H1 (cell line): ENCODE results near the gene PFDN1. TPM values are rescaled to one million over a fixed set of nuclear protein-coding genes. Genes with fewer than 3 reads are reported as not detected.

Source experiments
- CTCF ChIA-PET: fragments of 300-600 bp; sonication (Branson Sonifier 250); formaldehyde crosslinking; loops from one replicate; lab custom pipeline; 2021; ENCODE audit not compliant: partially characterized antibody; lab: Charles Lee
- POLR2A ChIA-PET: fragments of 300-600 bp; sonication (Branson Sonifier 250); formaldehyde crosslinking; loops from one replicate; lab custom pipeline; 2021; ENCODE audit warnings: inconsistent platforms; ENCODE audit not compliant: partially characterized antibody; lab: Charles Lee
- DNase-seq, 2 experiments: peaks; one replicate each; pipeline versions ENCODE4 v3.0.0 to v3.0.0-alpha.2; 2010 to 2022; ENCODE audit warnings: low spot score in 2 of 2, low read depth in 1 of 2, mixed read lengths in 1 of 2
- FAIRE-seq: peaks from 2 replicates; lab custom pipeline; 2011; peaks lifted over from hg19 to GRCh38; lab: Jason Lieb, UNC
- H2AFZ ChIP-seq: 2 replicates; pipeline ENCODE4 v1.8.1; 2012; ENCODE audit warnings: low read length, inconsistent platforms
- H2AK5ac ChIP-seq: 2 replicates; pipeline ENCODE4 v1.6.1; 2013; ENCODE audit warnings: low read depth, low read length
- H2BK120ac ChIP-seq: replicated peaks from 2 replicates; pipeline ENCODE3; 2013; ENCODE audit warnings: low read depth, low read length, inconsistent platforms
- H2BK12ac ChIP-seq: 2 replicates; pipeline ENCODE4 v1.6.1; 2013; ENCODE audit warnings: low read depth, low read length
- H2BK15ac ChIP-seq: 2 replicates; pipeline ENCODE4 v1.6.1; 2013; ENCODE audit warnings: low read length
- H2BK20ac ChIP-seq: 2 replicates; pipeline ENCODE4 v1.6.1; 2013; ENCODE audit warnings: low read length
- H2BK5ac ChIP-seq: 2 replicates; pipeline ENCODE4 v1.6.1; 2013; ENCODE audit warnings: low read depth, low read length
- H3K14ac ChIP-seq: 2 replicates; pipeline ENCODE4 v1.6.1; 2013; ENCODE audit warnings: inconsistent platforms; ENCODE audit not compliant: insufficient read length
- H3K18ac ChIP-seq: 2 replicates; pipeline ENCODE4 v1.6.1; 2013; ENCODE audit warnings: low read length; ENCODE audit errors: extremely low read depth
- H3K23ac ChIP-seq: 2 replicates; pipeline ENCODE4 v1.6.1; 2013; ENCODE audit warnings: inconsistent platforms; ENCODE audit not compliant: insufficient read length
- H3K23me2 ChIP-seq: 2 replicates; pipeline ENCODE4 v1.6.1; 2013; ENCODE audit warnings: low read depth, low read length
- H3K27ac ChIP-seq: 2 replicates; pipeline ENCODE4 v1.6.1; 2011; ENCODE audit warnings: low read depth, low read length, inconsistent platforms
- H3K27me3 ChIP-seq, 4 experiments: replicated peaks in 1 of 4; 1 replicate in 1 of 4; 2 replicates in 3 of 4; pipeline versions ENCODE4 v1.6.1 to v1.8.1; 2011 to 2013; ENCODE audit warnings: low read length in 3 of 4, mild to moderate bottlenecking in 3 of 4, inconsistent platforms in 2 of 4, mixed read lengths in 2 of 4, moderate library complexity in 1 of 4; ENCODE audit not compliant: control insufficient read depth in 3 of 4, insufficient read depth in 3 of 4; ENCODE audit errors: extremely low read depth in 1 of 4
- H3K36me3 ChIP-seq, 4 experiments: 2 replicates each; pipeline versions ENCODE4 v1.6.1 to v1.8.1; 2011 to 2013; ENCODE audit warnings: mild to moderate bottlenecking in 4 of 4, low read length in 3 of 4, moderate library complexity in 2 of 4, control low read depth in 1 of 4, inconsistent platforms in 1 of 4; ENCODE audit not compliant: insufficient read depth in 4 of 4, control insufficient read depth in 2 of 4
- H3K4ac ChIP-seq: replicated peaks from 2 replicates; pipeline ENCODE3; 2013; ENCODE audit warnings: low read length, low read depth, mixed read lengths, inconsistent platforms; ENCODE audit not compliant: insufficient read length
- H3K4me1 ChIP-seq, 4 experiments: replicated peaks in 1 of 4; 1 replicate in 1 of 4; 2 replicates in 3 of 4; pipeline versions ENCODE4 v1.6.1 to v1.8.1; 2011 to 2013; ENCODE audit warnings: low read length in 3 of 4, inconsistent platforms in 2 of 4, mixed read lengths in 1 of 4; ENCODE audit not compliant: insufficient read depth in 4 of 4, control insufficient read depth in 3 of 4
- H3K4me2 ChIP-seq, 2 experiments: 2 replicates each; pipeline versions ENCODE4 v1.6.1 to v1.8.1; 2011 to 2013; ENCODE audit warnings: low read depth in 2 of 2, low read length in 2 of 2, control low read depth in 1 of 2, inconsistent platforms in 1 of 2, mild to moderate bottlenecking in 1 of 2; ENCODE audit not compliant: insufficient read depth in 1 of 2
- H3K4me3 ChIP-seq, 4 experiments: fragments of 200-600, 300-600 bp in 1 of 4; sonication (generic), shearing (Covaris generic), sonication (Bioruptor Twin) in 1 of 4; 2 replicates each; pipeline versions ENCODE4 v1.5.1 to v1.8.1; 2011 to 2016; ENCODE audit warnings: low read length in 4 of 4, low read depth in 3 of 4, control low read depth in 2 of 4, inconsistent platforms in 2 of 4, mild to moderate bottlenecking in 2 of 4, mixed read lengths in 1 of 4, moderate library complexity in 1 of 4; ENCODE audit not compliant: insufficient read depth in 2 of 4; ENCODE audit errors: extremely low read depth in 1 of 4
- H3K56ac ChIP-seq: replicated peaks from 2 replicates; pipeline ENCODE3; 2013; ENCODE audit warnings: low read depth, mild to moderate bottlenecking, mixed read lengths, low read length, inconsistent platforms; ENCODE audit not compliant: insufficient read length
- H3K79me1 ChIP-seq: 2 replicates; pipeline ENCODE4 v1.6.1; 2013; ENCODE audit warnings: low read depth, low read length, control low read depth
- H3K79me2 ChIP-seq, 2 experiments: 2 replicates each; pipeline versions ENCODE4 v1.6.1 to v1.8.1; 2012 to 2013; ENCODE audit warnings: low read length in 2 of 2, mild to moderate bottlenecking in 2 of 2, inconsistent platforms in 1 of 2; ENCODE audit not compliant: insufficient read depth in 2 of 2, control insufficient read depth in 1 of 2
- H3K9ac ChIP-seq, 4 experiments: replicated peaks in 1 of 4; 1 replicate in 1 of 4; 2 replicates in 3 of 4; pipeline versions ENCODE4 v1.6.1 to v1.8.1; 2011 to 2013; ENCODE audit warnings: low read depth in 3 of 4, low read length in 3 of 4, control low read depth in 2 of 4, mild to moderate bottlenecking in 2 of 4, moderate library complexity in 2 of 4, inconsistent platforms in 1 of 4; ENCODE audit errors: extremely low read depth in 1 of 4
- H3K9me3 ChIP-seq, 2 experiments: 2 replicates each; pipeline versions ENCODE4 v1.6.1 to v1.8.1; 2012 to 2013; ENCODE audit warnings: mild to moderate bottlenecking in 2 of 2, moderate library complexity in 2 of 2, control low read depth in 1 of 2, inconsistent platforms in 1 of 2, low read depth in 1 of 2, low read length in 1 of 2, mixed read lengths in 1 of 2; ENCODE audit not compliant: insufficient read depth in 2 of 2
- H4K20me1 ChIP-seq, 2 experiments: replicated peaks in 1 of 2; 2 replicates each; pipeline versions ENCODE3 to v1.8.1; 2011 to 2013; ENCODE audit warnings: inconsistent platforms in 2 of 2, low read length in 2 of 2, mild to moderate bottlenecking in 1 of 2; ENCODE audit not compliant: insufficient read depth in 2 of 2, control insufficient read depth in 1 of 2
- H4K5ac ChIP-seq: 2 replicates; pipeline ENCODE4 v1.6.1; 2013; ENCODE audit warnings: low read length, low read depth, mixed read lengths, inconsistent platforms; ENCODE audit not compliant: insufficient read length
- H4K8ac ChIP-seq: 2 replicates; pipeline ENCODE4 v1.8.0; 2013; ENCODE audit warnings: mild to moderate bottlenecking, moderate library complexity, low read length, inconsistent platforms; ENCODE audit not compliant: insufficient read depth; ENCODE audit errors: extremely low read depth
- H4K91ac ChIP-seq: replicated peaks from 2 replicates; pipeline ENCODE3; 2013; ENCODE audit warnings: low read length, mixed read lengths, inconsistent platforms; ENCODE audit not compliant: insufficient read length
- ATF3 ChIP-seq: IDR thresholded peaks from 2 replicates; pipeline ENCODE4 v1.6.1; 2011; ENCODE audit warnings: low read depth, mild to moderate bottlenecking, low read length; ENCODE audit not compliant: insufficient read depth
- BRCA1 ChIP-seq: IDR thresholded peaks from 2 replicates; pipeline ENCODE4 v1.6.1; 2012; ENCODE audit warnings: low read depth, low read length, improper control_type of control experiment
- CHD2 ChIP-seq: IDR thresholded peaks from 2 replicates; pipeline ENCODE4 v1.6.1; 2012; ENCODE audit warnings: low read length, improper control_type of control experiment
- MAFK ChIP-seq: IDR thresholded peaks from 2 replicates; pipeline ENCODE4 v1.6.1; 2012; ENCODE audit warnings: low read depth, mild to moderate bottlenecking, improper control_type of control experiment, low read length
- NANOG ChIP-seq: IDR thresholded peaks from 2 replicates; pipeline ENCODE4 v1.6.1; 2011; ENCODE audit warnings: low read length, low read depth, mild to moderate bottlenecking, inconsistent platforms; ENCODE audit not compliant: insufficient read depth, poor library complexity, severe bottlenecking
- NRF1 ChIP-seq: IDR thresholded peaks from 2 replicates; pipeline ENCODE4 v1.6.1; 2011; ENCODE audit warnings: mild to moderate bottlenecking, low read depth, low read length, improper control_type of control experiment
- POLR2AphosphoS5 ChIP-seq: IDR thresholded peaks from 2 replicates; pipeline ENCODE4 v1.6.1; 2011; ENCODE audit warnings: low read depth, low read length
- SUZ12 ChIP-seq: fragments of 200-600 bp; sonication (generic); IDR thresholded peaks from 2 replicates; pipeline ENCODE4 v1.6.1; 2012; ENCODE audit warnings: mild to moderate bottlenecking, inconsistent platforms, low read length, moderate library complexity, mixed read lengths
- TBP ChIP-seq: IDR thresholded peaks from 2 replicates; pipeline ENCODE4 v1.6.1; 2011; ENCODE audit warnings: low read depth, low read length, improper control_type of control experiment
- USF2 ChIP-seq: IDR thresholded peaks from 2 replicates; pipeline ENCODE4 v1.6.1; 2011; ENCODE audit warnings: low read length, improper control_type of control experiment
- ZNF274 ChIP-seq: IDR thresholded peaks from 2 replicates; pipeline ENCODE4 v1.7.0; 2012; ENCODE audit warnings: low read length, borderline replicate concordance; ENCODE audit errors: extremely low read depth
- WGBS, 2 experiments: shearing (Covaris generic) in 1 of 2; methylation state at CpG; one replicate each; pipeline versions ENCODE4 v1.1.6 to v1.1.7; 2013 to 2015; ENCODE audit warnings: low lambda C conversion rate in 2 of 2, mixed read lengths in 2 of 2, inconsistent platforms in 1 of 2, low coverage in 1 of 2, missing lambda C conversion rate in 1 of 2; ENCODE audit not compliant: insufficient replicate concordance in 2 of 2, insufficient coverage in 1 of 2, insufficient read length in 1 of 2; ENCODE audit errors: extremely low coverage in 1 of 2, missing lambda C conversion rate in 1 of 2; 5-methylcytosine and 5-hydroxymethylcytosine counted together
- polyA plus RNA-seq, 7 experiments: library from polyadenylated mRNA; depleted of rRNA in 3 of 7; stranded (reverse) in 5 of 7; unstranded in 2 of 7; fragments of >200 nt in 5 of 7; fragments of 200-250 nt in 2 of 7; gene quantifications; 1 replicate in 5 of 7; 2 replicates in 1 of 7; 4 replicates in 1 of 7; pipeline versions ENCODE4 v1.2.1 to v1.2.3, GENCODE V29; 2011 to 2013; ENCODE audit warnings: missing spikeins in 2 of 7, mixed read lengths in 2 of 7
- total RNA-seq: library from RNA; stranded (reverse); fragmentation: NEBNext Ultra II Directional; extraction: Animal tissue kit (Norgen Biotek cat#: 25700); gene quantifications from 2 replicates; pipeline ENCODE4 v1.2.1, GENCODE V29; 2021
- TF ChIP-seq, protein P1 (sequence below): IDR thresholded peaks from 2 replicates; pipeline ENCODE4 v1.6.1; 2012; ENCODE audit warnings: inconsistent platforms

Gene PFDN1
- total and polyA plus RNA-seq, 2 of the 8 experiments (the other 6 are each of a cell fraction or from before 2014, with no cell fraction given): 53.0 to 89.6 TPM

GRCh38 chr5:140324617-140325241 lies 21.8 kb upstream of the PFDN1 start:
- 90% methylated on average over 1 of the region's 1 CpG; no CpG with 5 or more reads in 1 of the 2 experiments for WGBS, 2 experiments
- Histone ChIP-seq H4K8ac (no peak overlapping the region), H3K56ac (no peak overlapping the region), H4K91ac (no peak overlapping the region), H2BK20ac (no peak overlapping the region), H2BK120ac (no peak overlapping the region), H4K20me1 (no peaks in the 10 kb centered on the region), H2BK12ac (no peak overlapping the region), H4K5ac (no peak overlapping the region), H2AK5ac (no peak overlapping the region), H3K4me1 (peaks cover 0 to 5% (median 0%) of the 10 kb centered on the region in 4 experiments; a peak in 3 of 7 replicates), H3K4me3 (no peak overlapping the region), H3K4me2 (no peak overlapping the region), H3K23me2 (no peaks in the 10 kb centered on the region), H2BK15ac (no peak overlapping the region), H3K18ac (no peak overlapping the region), H3K4ac (no peak overlapping the region), H3K27ac (no peak overlapping the region), H3K14ac (no peak overlapping the region), H3K36me3 (no peaks in the 10 kb centered on the region), H3K79me1 (no peaks in the 10 kb centered on the region), H3K23ac (no peak overlapping the region), H3K9ac (no peak overlapping the region), H3K79me2 (no peaks in the 10 kb centered on the region), H2AFZ (no peak overlapping the region), H3K27me3 (no peaks in the 10 kb centered on the region), H2BK5ac (no peak overlapping the region), H3K9me3 (no peaks in the 10 kb centered on the region)
- FAIRE-seq: no peak
- CTCF ChIA-PET: interaction anchor here (0.8 to 14.2 kb wide), 5 partner anchors 13 to 82 kb away, joined by 3 to 102 read pairs (median 5); partner anchors contain the start of gene HBEGF
- POLR2A ChIA-PET: interaction anchor here (2.8 kb wide), 1 partner anchor 21 kb away, joined by 13 read pairs; the partner anchor contains the start of gene HBEGF
- DNase-seq: no peak
- TF ChIP-seq, protein P1, sequence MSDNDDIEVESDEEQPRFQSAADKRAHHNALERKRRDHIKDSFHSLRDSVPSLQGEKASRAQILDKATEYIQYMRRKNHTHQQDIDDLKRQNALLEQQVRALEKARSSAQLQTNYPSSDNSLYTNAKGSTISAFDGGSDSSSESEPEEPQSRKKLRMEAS: no peak
- TF ChIP-seq ZNF274 (no peak), MAFK (no peak), POLR2AphosphoS5 (no peak), TBP (no peak), NRF1 (no peak), USF2 (no peak), NANOG (no peak), ATF3 (no peak), BRCA1 (no peak), CHD2 (no peak), SUZ12 (no peak)
